Neural crest cell (in vitro differentiated cells): ENCODE measurements around the gene MAP2K7. TPM values are rescaled to one million over a fixed set of nuclear protein-coding genes. Genes with fewer than 3 reads are reported as not detected.
A peak's percentile ranks its signal among the peaks of the same experiment; 100 is the strongest.
"Not testable (repeated sequence)": the region's sequence is repeated elsewhere in the genome, so short reads cannot be mapped to it uniquely, and the experiment has no call there.

Source experiments
- DNase-seq: peaks from one replicate; pipeline ENCODE4 v3.0.0; 2021; ENCODE audit warnings: low read depth, mixed read lengths, low spot score
- H3K27ac Mint-ChIP-seq: one replicate; pipeline ENCODE4 v1.8.0; 2021; ENCODE audit warnings: mild to moderate bottlenecking, mixed read lengths; ENCODE audit not compliant: unreplicated experiment
- H3K27me3 Mint-ChIP-seq: 2 replicates; pipeline ENCODE4 v1.8.0; 2021; ENCODE audit warnings: low read depth, mild to moderate bottlenecking, mixed read lengths
- H3K36me3 Mint-ChIP-seq: 2 replicates; pipeline ENCODE4 v1.8.0; 2021; ENCODE audit warnings: low read depth, mild to moderate bottlenecking, mixed read lengths
- H3K4me1 Mint-ChIP-seq: 2 replicates; pipeline ENCODE4 v1.8.0; 2021; ENCODE audit warnings: mixed read lengths
- H3K4me3 Mint-ChIP-seq: one replicate; pipeline ENCODE4 v1.8.0; 2021; ENCODE audit warnings: mild to moderate bottlenecking, mixed read lengths
- H3K9me3 Mint-ChIP-seq: 2 replicates; pipeline ENCODE4 v1.8.0; 2021; ENCODE audit warnings: mixed read lengths
- CTCF ChIP-seq: fragments of 200-600 bp; sonication (generic); conservative IDR thresholded peaks from 2 replicates; pipeline ENCODE4 v1.5.0; 2021; ENCODE audit warnings: antibody characterized with exemption, mild to moderate bottlenecking
- total RNA-seq: library from RNA; stranded (reverse); gene quantifications from 2 replicates; pipeline ENCODE4 v1.2.1, GENCODE V29; 2021

The MAP2K7 gene
- total RNA-seq, 1 donor from 2014 or later: 50.7 TPM

- peak; percentile 13 for TF ChIP-seq CTCF
- Mint-ChIP-seq H3K27me3 (peaks cover 32% of the 10 kb centered on the region), H3K36me3 (no peaks in the 10 kb centered on the region), H3K27ac (no peak overlapping the region), H3K9me3 (no peaks in the 10 kb centered on the region), H3K4me3 (no peak overlapping the region), H3K4me1 (peaks cover 10% of the 10 kb centered on the region)
- DNase-seq: peak; percentile 48
These were observed 45.4 kb upstream of the MAP2K7 start for GRCh38 chr19:7858109-7858770.

- H3K4me3 Mint-ChIP-seq, H3K9me3 Mint-ChIP-seq, DNase-seq, H3K27ac Mint-ChIP-seq, H3K36me3 Mint-ChIP-seq, H3K4me1 Mint-ChIP-seq: not testable (repeated sequence)
- H3K27me3 Mint-ChIP-seq: peaks cover 32% of the 10 kb centered on the region
These were observed 44.6 kb upstream of the MAP2K7 start for GRCh38 chr19:7859087-7859486.

- Mint-ChIP-seq H3K4me3 (no peak overlapping the region), H3K36me3 (no peaks in the 10 kb centered on the region), H3K27ac (no peak overlapping the region), H3K4me1 (peaks cover 4% of the 10 kb centered on the region), H3K27me3 (peaks cover 37% of the 10 kb centered on the region), H3K9me3 (no peaks in the 10 kb centered on the region)
- DNase-seq: no peak
- TF ChIP-seq CTCF: no peak
These were observed 43.6 kb upstream of the MAP2K7 start for GRCh38 chr19:7859831-7860713.

- Mint-ChIP-seq H3K9me3 (no peaks in the 10 kb centered on the region), H3K27ac (no peak overlapping the region), H3K4me3 (peak overlapping the region; percentile 49), H3K36me3 (no peaks in the 10 kb centered on the region), H3K27me3 (peaks cover 40% of the 10 kb centered on the region), H3K4me1 (peaks cover 7% of the 10 kb centered on the region)
- DNase-seq: no peak
- TF ChIP-seq CTCF: no peak
These were observed 42.7 kb upstream of the MAP2K7 start for GRCh38 chr19:7860714-7861618.

- DNase-seq: no peak
- peaks cover 43% of the 10 kb centered on the region for H3K27me3 Mint-ChIP-seq
- TF ChIP-seq CTCF: peak; percentile 32
- peak overlapping the region; percentile 51 for H3K4me3 Mint-ChIP-seq
- no peak overlapping the region for H3K27ac Mint-ChIP-seq
- H3K4me1 Mint-ChIP-seq: peaks cover 7% of the 10 kb centered on the region
- H3K9me3 Mint-ChIP-seq: no peaks in the 10 kb centered on the region
- H3K36me3 Mint-ChIP-seq: no peaks in the 10 kb centered on the region
These were observed 41.9 kb upstream of the MAP2K7 start for GRCh38 chr19:7861619-7862412.
